GM12873 (cell line): ENCODE data around the gene PIGQ.

ENCODE experiments used
- TF ChIP-seq, protein P1 (sequence below): IDR thresholded peaks from 2 replicates; pipeline ENCODE4 v1.5.1; 2012; ENCODE audit warnings: low read depth, mild to moderate bottlenecking, moderate library complexity, low read length, control low read depth; ENCODE audit not compliant: insufficient read depth; ENCODE audit errors: missing control alignments

The PIGQ gene

DNA sequence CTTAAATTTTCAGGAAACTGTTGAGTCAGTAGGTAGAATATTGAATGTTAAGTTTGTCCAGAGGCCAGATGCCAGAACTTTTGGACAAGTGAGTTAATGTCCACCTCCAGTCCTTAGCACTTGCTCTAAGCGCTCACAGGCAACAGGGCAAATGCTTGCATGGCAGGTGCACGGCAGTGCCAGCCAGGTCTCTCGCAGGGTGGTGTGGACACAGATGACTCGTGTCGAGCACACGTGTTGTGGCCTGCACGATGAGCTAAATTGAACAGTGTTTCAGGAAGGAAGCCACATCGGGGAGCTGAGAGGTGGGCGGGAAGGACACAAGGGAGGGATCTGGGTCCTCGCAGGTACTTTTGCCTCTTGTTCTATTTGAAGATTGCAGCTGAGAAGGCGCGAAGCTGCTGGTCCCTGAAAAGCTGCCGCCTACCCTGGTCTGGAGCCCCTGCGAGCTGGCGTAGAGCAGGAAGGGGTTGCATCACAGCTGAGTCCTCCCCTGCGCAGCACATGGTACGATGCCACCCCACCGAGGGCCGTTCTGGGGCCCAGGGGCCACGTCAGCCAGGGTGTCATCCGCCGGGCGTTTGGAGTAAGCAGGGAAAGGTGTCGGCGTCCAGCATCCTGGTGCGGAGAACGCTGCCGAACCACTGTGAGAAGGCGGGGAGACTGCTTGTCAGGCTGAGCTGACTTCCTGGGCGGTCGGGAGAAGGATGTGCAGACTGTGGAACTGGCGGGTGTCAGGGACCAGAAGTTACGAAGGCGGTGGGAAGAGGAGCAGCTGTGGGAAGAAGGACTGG is 26.4 kb downstream of the PIGQ start:
- TF ChIP-seq, protein P1, sequence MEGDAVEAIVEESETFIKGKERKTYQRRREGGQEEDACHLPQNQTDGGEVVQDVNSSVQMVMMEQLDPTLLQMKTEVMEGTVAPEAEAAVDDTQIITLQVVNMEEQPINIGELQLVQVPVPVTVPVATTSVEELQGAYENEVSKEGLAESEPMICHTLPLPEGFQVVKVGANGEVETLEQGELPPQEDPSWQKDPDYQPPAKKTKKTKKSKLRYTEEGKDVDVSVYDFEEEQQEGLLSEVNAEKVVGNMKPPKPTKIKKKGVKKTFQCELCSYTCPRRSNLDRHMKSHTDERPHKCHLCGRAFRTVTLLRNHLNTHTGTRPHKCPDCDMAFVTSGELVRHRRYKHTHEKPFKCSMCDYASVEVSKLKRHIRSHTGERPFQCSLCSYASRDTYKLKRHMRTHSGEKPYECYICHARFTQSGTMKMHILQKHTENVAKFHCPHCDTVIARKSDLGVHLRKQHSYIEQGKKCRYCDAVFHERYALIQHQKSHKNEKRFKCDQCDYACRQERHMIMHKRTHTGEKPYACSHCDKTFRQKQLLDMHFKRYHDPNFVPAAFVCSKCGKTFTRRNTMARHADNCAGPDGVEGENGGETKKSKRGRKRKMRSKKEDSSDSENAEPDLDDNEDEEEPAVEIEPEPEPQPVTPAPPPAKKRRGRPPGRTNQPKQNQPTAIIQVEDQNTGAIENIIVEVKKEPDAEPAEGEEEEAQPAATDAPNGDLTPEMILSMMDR = no peak

DNA sequence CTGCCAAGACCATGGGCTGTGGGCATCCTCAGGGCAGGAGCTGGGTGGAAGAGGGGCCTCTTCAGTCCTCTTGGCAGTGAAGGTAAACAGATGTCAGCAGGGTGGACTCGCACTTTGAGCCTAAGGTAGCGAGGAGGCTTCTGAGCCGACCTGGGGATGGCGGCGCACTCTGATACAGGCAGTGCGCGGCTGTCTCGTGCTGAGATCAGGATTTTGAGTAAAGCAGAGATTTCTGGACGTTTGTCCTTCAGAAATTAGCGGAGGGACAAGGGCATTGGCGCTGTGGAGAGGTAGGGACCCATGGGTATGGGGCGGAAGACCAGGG is 26.9 kb downstream of the PIGQ start:
- TF ChIP-seq, protein P1 = no peak

DNA sequence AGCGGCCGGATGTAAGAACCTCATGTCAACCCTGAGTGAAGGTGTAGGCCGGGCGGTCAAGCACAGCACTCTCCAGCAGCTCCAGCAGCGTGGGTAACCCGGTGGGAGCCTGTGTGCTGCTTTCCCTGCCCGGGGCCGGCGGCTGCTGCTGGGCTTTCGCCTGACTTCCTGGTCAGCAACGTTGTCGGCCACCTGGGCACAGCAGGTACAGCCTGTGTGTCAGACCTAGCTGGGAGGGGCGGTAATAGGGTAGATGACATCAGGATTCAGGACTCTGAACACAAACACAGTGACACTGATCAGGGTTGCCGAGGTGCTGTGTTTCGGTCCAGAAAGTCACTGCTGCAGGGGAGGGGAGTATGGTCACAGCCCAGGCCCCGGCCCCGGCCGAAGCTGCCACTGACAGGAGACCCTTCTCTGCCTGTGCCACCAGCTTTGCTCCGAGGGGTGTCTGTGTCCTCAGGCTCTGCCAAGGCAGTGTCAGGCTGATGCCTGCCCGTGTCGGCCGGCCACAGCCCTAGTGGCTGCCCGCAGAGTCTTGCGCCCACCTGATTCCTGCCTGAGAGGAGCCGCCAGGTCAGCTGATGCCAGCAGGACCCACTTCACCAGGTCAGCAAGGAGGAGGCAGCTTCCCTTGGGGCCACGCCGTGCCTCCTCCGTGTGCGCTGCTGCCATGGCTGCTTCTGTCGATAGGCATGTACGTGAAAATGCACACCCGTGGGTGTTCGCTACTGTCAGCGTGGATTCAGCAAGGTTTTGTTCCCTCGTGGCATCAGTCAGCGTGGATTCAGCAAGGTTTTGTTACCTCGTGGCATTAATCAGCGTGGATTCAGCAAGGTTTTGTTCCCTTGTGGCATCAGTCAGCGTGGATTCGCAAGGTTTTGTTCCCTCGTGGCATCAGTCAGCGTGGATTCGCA is 29.3 kb downstream of the PIGQ start:
- TF ChIP-seq, protein P1 = no peak

DNA sequence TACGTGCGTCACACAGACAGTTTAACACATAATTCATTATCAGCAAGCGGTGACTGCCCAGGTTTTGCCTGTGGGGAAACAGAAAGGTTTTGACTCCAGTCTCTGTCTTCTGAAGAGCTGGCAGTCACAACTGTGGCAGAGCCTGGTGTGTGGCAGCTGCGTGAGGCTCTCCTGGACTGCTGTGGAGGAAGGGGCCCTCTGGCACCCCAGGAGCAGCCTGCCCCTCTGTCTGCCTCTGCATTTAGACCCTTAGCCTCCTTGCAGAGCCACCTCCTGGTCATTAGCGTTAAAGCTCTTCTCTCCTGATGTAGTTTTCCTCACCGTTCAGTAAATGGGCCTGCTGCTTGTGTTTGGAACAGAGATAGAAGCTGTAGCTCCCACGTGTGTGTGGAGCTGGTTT is 31.0 kb downstream of the PIGQ start:
- TF ChIP-seq, protein P1 = peak; percentile 36

DNA sequence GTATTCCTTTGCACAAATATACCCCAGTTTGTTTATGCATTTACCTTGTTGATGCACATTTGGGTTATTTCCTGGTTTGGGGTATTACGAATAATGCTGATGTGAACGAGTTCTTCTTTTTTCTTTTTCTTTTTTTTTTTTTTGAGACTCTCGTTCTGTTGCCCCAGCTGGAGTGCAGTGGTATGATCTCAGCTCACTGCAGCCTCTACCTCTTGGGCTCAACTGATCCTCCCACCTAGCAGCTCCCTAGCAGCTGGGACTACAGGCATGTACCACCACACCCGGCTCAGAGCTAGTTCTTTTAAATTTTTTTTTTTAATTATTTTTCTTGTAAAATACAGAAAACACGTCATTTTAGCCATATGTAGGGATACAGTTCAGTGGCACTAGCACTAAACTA is 34.2 kb downstream of the PIGQ start:
- TF ChIP-seq, protein P1 = no peak

DNA sequence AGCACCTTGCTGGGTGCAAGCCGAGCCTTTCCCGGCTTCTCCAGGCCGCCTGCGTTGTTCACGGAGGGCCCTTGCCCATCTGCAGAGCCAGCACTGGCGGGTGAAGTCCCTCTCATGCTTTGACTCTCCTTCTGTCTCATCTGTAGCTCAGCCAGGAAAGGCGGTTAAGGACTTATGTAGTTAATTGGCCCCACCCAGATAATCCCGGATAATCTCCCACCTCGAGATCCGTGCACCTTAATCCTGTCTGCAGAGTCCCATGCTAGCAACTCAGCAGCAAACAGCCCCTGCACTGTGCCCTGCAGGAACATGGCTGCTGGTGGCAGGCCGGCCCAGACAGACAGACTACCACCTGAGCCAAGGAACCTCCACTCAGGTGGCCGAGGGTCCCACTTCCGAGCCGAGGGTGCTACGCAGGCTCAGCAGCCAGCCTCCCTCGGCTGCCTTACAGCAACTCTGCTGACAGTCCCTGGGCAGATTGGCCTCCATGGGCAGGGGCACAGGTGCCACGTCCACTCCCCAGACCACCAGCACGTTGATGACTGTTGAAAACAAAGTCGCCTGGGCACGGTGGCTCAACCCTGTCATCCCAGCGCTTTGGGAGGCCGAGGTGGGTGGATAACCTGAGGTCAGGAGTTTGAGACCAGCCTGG is 37.0 kb downstream of the PIGQ start:
- TF ChIP-seq, protein P1 = no peak

DNA sequence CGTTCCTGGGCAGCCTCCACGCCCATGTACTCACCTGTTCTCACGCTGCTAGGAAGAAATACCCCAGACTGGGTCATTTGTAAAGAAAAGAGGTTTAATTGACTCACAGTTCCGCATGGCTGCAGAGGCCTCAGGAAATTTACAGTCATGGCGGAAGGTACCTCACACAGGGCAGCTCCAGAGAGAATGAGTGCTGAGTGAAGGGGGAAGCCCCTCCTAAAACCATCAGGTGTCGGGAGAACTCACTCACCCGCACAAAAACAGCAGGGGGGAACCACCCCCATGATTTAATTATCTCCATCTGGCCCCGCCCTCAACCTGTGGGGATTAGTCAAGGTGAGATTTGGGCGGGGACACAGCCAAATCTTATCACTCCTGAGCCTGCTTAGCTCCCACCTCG is 38.3 kb downstream of the PIGQ start:
- TF ChIP-seq, protein P1 = no peak
